ENCODE measurements around the gene NCOR1. TPM values are rescaled to one million over a fixed set of nuclear protein-coding genes. Genes with fewer than 3 reads are reported as not detected.

NCOR1 gene
- total and polyA plus RNA-seq, 9 of the 15 experiments (the other 6 are each of a cell fraction or from before 2014, with no cell fraction given): 20.2 to 66.5 (median 50.9) TPM

- TF ChIP-seq, protein P1, sequence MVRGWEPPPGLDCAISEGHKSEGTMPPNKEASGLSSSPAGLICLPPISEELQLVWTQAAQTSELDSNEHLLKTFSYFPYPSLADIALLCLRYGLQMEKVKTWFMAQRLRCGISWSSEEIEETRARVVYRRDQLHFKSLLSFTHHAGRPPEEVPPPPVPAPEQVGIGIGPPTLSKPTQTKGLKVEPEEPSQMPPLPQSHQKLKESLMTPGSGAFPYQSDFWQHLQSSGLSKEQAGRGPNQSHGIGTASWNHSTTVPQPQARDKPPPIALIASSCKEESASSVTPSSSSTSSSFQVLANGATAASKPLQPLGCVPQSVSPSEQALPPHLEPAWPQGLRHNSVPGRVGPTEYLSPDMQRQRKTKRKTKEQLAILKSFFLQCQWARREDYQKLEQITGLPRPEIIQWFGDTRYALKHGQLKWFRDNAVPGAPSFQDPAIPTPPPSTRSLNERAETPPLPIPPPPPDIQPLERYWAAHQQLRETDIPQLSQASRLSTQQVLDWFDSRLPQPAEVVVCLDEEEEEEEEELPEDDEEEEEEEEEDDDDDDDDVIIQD (CRISPR knock-in tag; IDR thresholded peaks at IDR 0.05): no peak
- TF ChIP-seq PHB2 (IDR thresholded peaks at IDR 0.05; ENCODE audit: low read depth) (no peak), ZNF830 (CRISPR knock-in tag; IDR thresholded peaks at IDR 0.05) (no peak), NRF1 (conservative IDR thresholded peaks at IDR 0.05 in 1 of 2, IDR thresholded peaks at IDR 0.05 in 1 of 2) (peak; percentile 84 to 88), ZNF41 (CRISPR knock-in tag; conservative IDR thresholded peaks at IDR 0.05) (no peak), NUFIP1 (IDR thresholded peaks at IDR 0.05; ENCODE audit: partially characterized antibody) (no peak), MAFF (IDR thresholded peaks at IDR 0.05; ENCODE audit: low read length) (no peak), HNRNPK (IDR thresholded peaks at IDR 0.05; ENCODE audit: low read depth, low read length, poor library complexity, severe bottlenecking) (peak; percentile 82), ELF4 (CRISPR knock-in tag; IDR thresholded peaks at IDR 0.05) (no peak), HNRNPH1 (optimal IDR thresholded peaks at IDR 0.05; ENCODE audit: low read depth, low read length) (no peak), POLR2H (tag; IDR thresholded peaks at IDR 0.05; ENCODE audit: low read depth) (peak; percentile 67; the same call in 1 of the 2 replicates), C11orf30 (IDR thresholded peaks at IDR 0.05; ENCODE audit: low read depth) (peak; percentile 69), BRD4 (IDR thresholded peaks at IDR 0.05) (no peak)
- TF ChIP-seq, protein P2, sequence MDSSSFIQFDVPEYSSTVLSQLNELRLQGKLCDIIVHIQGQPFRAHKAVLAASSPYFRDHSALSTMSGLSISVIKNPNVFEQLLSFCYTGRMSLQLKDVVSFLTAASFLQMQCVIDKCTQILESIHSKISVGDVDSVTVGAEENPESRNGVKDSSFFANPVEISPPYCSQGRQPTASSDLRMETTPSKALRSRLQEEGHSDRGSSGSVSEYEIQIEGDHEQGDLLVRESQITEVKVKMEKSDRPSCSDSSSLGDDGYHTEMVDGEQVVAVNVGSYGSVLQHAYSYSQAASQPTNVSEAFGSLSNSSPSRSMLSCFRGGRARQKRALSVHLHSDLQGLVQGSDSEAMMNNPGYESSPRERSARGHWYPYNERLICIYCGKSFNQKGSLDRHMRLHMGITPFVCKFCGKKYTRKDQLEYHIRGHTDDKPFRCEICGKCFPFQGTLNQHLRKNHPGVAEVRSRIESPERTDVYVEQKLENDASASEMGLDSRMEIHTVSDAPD (CRISPR knock-in tag; IDR thresholded peaks at IDR 0.05): no peak
- TF ChIP-seq, protein P3, sequence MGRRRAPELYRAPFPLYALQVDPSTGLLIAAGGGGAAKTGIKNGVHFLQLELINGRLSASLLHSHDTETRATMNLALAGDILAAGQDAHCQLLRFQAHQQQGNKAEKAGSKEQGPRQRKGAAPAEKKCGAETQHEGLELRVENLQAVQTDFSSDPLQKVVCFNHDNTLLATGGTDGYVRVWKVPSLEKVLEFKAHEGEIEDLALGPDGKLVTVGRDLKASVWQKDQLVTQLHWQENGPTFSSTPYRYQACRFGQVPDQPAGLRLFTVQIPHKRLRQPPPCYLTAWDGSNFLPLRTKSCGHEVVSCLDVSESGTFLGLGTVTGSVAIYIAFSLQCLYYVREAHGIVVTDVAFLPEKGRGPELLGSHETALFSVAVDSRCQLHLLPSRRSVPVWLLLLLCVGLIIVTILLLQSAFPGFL (CRISPR knock-in tag; IDR thresholded peaks at IDR 0.05): no peak
Observed at GRCh38 chr17:15999141-15999973, 216.0 kb downstream of the NCOR1 start, which contains the start of the genes TTC19 and ZSWIM7 (continued).
